PC-3 (cell line): ENCODE data around the gene BCAS1. TPM values are rescaled to one million over a fixed set of nuclear protein-coding genes. Genes with fewer than 3 reads are reported as not detected.

ENCODE experiments used
- ATAC-seq: fragments of 200-7000 bp; cut with Tn5 transposase; 2 replicates; pipeline ENCODE4 v1.9.1; 2020; ENCODE audit warnings: mild to moderate bottlenecking, moderate library complexity
- BruUV-seq: library from RNA; stranded (reverse); fragments of 400-500 nt; replicated peaks from 2 replicates; lab custom pipeline; 2021; lab: Mats Ljungman, UMichigan
- CTCF ChIA-PET: fragments of 300-600 bp; sonication (Branson Sonifier 250); formaldehyde crosslinking; loops from one replicate; lab custom pipeline; 2022; ENCODE audit warnings: antibody characterized with exemption; lab: Charles Lee
- POLR2A ChIA-PET: fragments of 300-600 bp; sonication (Branson Sonifier 250); formaldehyde crosslinking; loops from one replicate; lab custom pipeline; 2022; ENCODE audit warnings: antibody characterized with exemption; ENCODE audit not compliant: unreplicated experiment; lab: Charles Lee
- DNase-seq: peaks from one replicate; pipeline ENCODE4 v3.0.0-alpha.2; 2015
- H2AFZ ChIP-seq: fragments of 300-600 bp; sonication (generic); 2 replicates; pipeline ENCODE4 v1.6.0; 2016; ENCODE audit warnings: antibody characterized with exemption, low read length
- H3F3A ChIP-seq: fragments of 300-600 bp; sonication (generic); one replicate; pipeline ENCODE4 v1.6.0; 2017; ENCODE audit warnings: antibody characterized with exemption, low read length, control low read depth, mild to moderate bottlenecking; ENCODE audit not compliant: unreplicated experiment
- H3K27ac ChIP-seq: fragments of 300-600 bp; sonication (generic); 2 replicates; pipeline ENCODE4 v1.5.1; 2016; ENCODE audit warnings: mild to moderate bottlenecking, low read length
- H3K27me3 ChIP-seq: fragments of 300-600 bp; sonication (generic); 2 replicates; pipeline ENCODE4 v1.6.1; 2016; ENCODE audit warnings: low read length, mixed read lengths
- H3K36me3 ChIP-seq: fragments of 300-600 bp; sonication (generic); 2 replicates; pipeline ENCODE4 v1.6.1; 2016; ENCODE audit warnings: low read depth, mixed run types, low read length, mixed read lengths
- H3K4me1 ChIP-seq: fragments of 300-600 bp; sonication (generic); 2 replicates; pipeline ENCODE4 v1.5.1; 2016; ENCODE audit warnings: low read length; ENCODE audit not compliant: insufficient read depth
- H3K4me2 ChIP-seq: fragments of 300-600 bp; sonication (generic); 2 replicates; pipeline ENCODE4 v1.6.0; 2016; ENCODE audit warnings: low read length
- H3K4me3 ChIP-seq: fragments of 300-600 bp; sonication (generic); 2 replicates; pipeline ENCODE4 v1.5.1; 2016; ENCODE audit warnings: mild to moderate bottlenecking, low read length, mixed read lengths
- H3K79me2 ChIP-seq: fragments of 300-600 bp; sonication (generic); 2 replicates; pipeline ENCODE4 v1.6.1; 2017; ENCODE audit warnings: low read length, mixed read lengths
- H3K9ac ChIP-seq: fragments of 300-600 bp; sonication (generic); 2 replicates; pipeline ENCODE4 v1.6.0; 2016; ENCODE audit warnings: mild to moderate bottlenecking, low read length
- H3K9me2 ChIP-seq: fragments of 300-600 bp; sonication (generic); replicated peaks from 2 replicates; pipeline ENCODE4 v1.6.1; 2016; ENCODE audit warnings: mixed run types, low read length, mixed read lengths
- H3K9me3 ChIP-seq: fragments of 300-600 bp; sonication (generic); 2 replicates; pipeline ENCODE4 v1.6.1; 2016; ENCODE audit warnings: low read length, mixed read lengths
- H4K20me1 ChIP-seq: fragments of 300-600 bp; sonication (generic); 2 replicates; pipeline ENCODE4 v1.6.1; 2016; ENCODE audit warnings: low read length, mixed read lengths
- CTCF ChIP-seq: fragments of 300-600 bp; sonication (generic); conservative IDR thresholded peaks from 2 replicates; pipeline ENCODE4 v1.5.1; 2017; ENCODE audit warnings: antibody characterized with exemption, low read depth, mild to moderate bottlenecking, low read length
- EZH2 ChIP-seq: fragments of 300-600 bp; sonication (generic); IDR thresholded peaks from one replicate; pipeline ENCODE4 v1.6.1; 2017; ENCODE audit warnings: antibody characterized with exemption, mild to moderate bottlenecking, low read length; ENCODE audit not compliant: unreplicated experiment
- EZH2phosphoT487 ChIP-seq: fragments of 300-600 bp; sonication (generic); IDR thresholded peaks from 2 replicates; pipeline ENCODE4 v1.6.1; 2018; ENCODE audit warnings: mild to moderate bottlenecking, antibody characterized with exemption, low read length, borderline replicate concordance
- intact Hi-C: fragments of 100-400 bp; cut with micrococcal nuclease; formaldehyde crosslinking; loops from 2 replicates; pipeline ENCODE4 v1.9.0; 2023
- total RNA-seq: library from RNA; depleted of rRNA; stranded (reverse); fragments of >200 nt; gene quantifications from 2 replicates; pipeline ENCODE4 v1.2.3, GENCODE V29; 2014

The BCAS1 gene
- total RNA-seq, 1 experiment from 2014 or later: 0.18 TPM

DNA sequence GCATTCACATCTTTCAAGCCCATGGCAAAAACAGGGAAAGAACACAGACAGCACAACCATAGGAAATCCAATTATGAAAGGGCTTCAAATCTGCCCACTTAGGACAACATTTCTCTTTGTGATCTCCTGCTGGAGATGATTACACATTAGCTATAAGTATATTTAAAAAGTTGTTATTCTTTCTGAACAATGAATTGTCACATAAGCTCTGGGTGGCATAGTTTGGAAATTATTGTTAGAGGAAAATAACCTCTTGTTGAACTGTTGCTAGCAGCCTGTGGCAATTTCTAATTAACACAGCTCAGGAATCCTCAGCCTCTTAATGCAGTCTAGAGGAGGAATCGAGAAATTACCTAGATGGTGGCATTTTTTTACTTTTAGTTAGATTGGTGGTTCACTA is 54.9 kb downstream of the BCAS1 start:
- no peak for ATAC-seq
- Histone ChIP-seq H2AFZ (no peak overlapping the region), H3K9me2 (no peaks in the 10 kb centered on the region), H3K4me1 (no peaks in the 10 kb centered on the region), H3F3A (no peaks in the 10 kb centered on the region), H3K4me2 (no peak overlapping the region), H3K4me3 (no peak overlapping the region), H4K20me1 (no peaks in the 10 kb centered on the region), H3K9ac (no peak overlapping the region), H3K27me3 (peaks cover 76% of the 10 kb centered on the region), H3K79me2 (no peaks in the 10 kb centered on the region), H3K9me3 (no peaks in the 10 kb centered on the region), H3K27ac (no peak overlapping the region), H3K36me3 (no peaks in the 10 kb centered on the region)
- intact Hi-C loops: no loop called here
- CTCF ChIA-PET: interaction anchor here (0.7 kb wide), 1 partner anchor 635 kb away, joined by 3 read pairs; no protein-coding TSS in a partner anchor
- DNase-seq: no peak
- POLR2A ChIA-PET: no interaction called here
- TF ChIP-seq EZH2: no peak
- no peak for TF ChIP-seq EZH2phosphoT487
- no peak for TF ChIP-seq CTCF
- no TSS peak for BruUV-seq

GRCh38 chr20:54014293-54014926 is 56.0 kb downstream of the BCAS1 start:
- no TSS peak for BruUV-seq
- no peak overlapping the region for H2AFZ ChIP-seq
- ATAC-seq (no peak), DNase-seq (no peak)
- no peak overlapping the region for H3K27ac ChIP-seq
- H3K4me1 ChIP-seq: no peaks in the 10 kb centered on the region
- no peak overlapping the region for H3K9ac ChIP-seq
- no peaks in the 10 kb centered on the region for H4K20me1 ChIP-seq
- CTCF ChIA-PET: no interaction called here
- no peaks in the 10 kb centered on the region for H3K9me3 ChIP-seq
- POLR2A ChIA-PET: no interaction called here
- intact Hi-C loops: no loop called here
- TF ChIP-seq CTCF: no peak
- TF ChIP-seq EZH2: no peak
- no peak for TF ChIP-seq EZH2phosphoT487
- H3K4me2 ChIP-seq: no peak overlapping the region
- H3K27me3 ChIP-seq: peaks cover 76% of the 10 kb centered on the region
- no peaks in the 10 kb centered on the region for H3K36me3 ChIP-seq
- H3K9me2 ChIP-seq: no peaks in the 10 kb centered on the region
- H3K79me2 ChIP-seq: no peaks in the 10 kb centered on the region
- H3K4me3 ChIP-seq: no peak overlapping the region
- H3F3A ChIP-seq: no peaks in the 10 kb centered on the region

GRCh38 chr20:54013471-54013870 is 56.9 kb downstream of the BCAS1 start:
- DNase-seq: no peak
- ChIA-PET CTCF (no interaction called here), POLR2A (no interaction called here)
- H3K9ac ChIP-seq: no peak overlapping the region
- no peak overlapping the region for H3K4me2 ChIP-seq
- intact Hi-C loops: no loop called here
- no peak for TF ChIP-seq EZH2
- no peak for TF ChIP-seq CTCF
- no peak for TF ChIP-seq EZH2phosphoT487
- no peaks in the 10 kb centered on the region for H3K36me3 ChIP-seq
- no peaks in the 10 kb centered on the region for H3K9me3 ChIP-seq
- H2AFZ ChIP-seq: no peak overlapping the region
- H3F3A ChIP-seq: no peaks in the 10 kb centered on the region
- ATAC-seq: no peak
- H3K9me2 ChIP-seq: no peaks in the 10 kb centered on the region
- H4K20me1 ChIP-seq: no peaks in the 10 kb centered on the region
- no TSS peak for BruUV-seq
- no peaks in the 10 kb centered on the region for H3K79me2 ChIP-seq
- H3K27ac ChIP-seq: no peak overlapping the region
- H3K27me3 ChIP-seq: peaks cover 77% of the 10 kb centered on the region
- H3K4me3 ChIP-seq: no peak overlapping the region
- no peaks in the 10 kb centered on the region for H3K4me1 ChIP-seq
